Left colon (tissue), 2 donors: Measurements from ENCODE around the gene TECTA. TPM values are rescaled to one million over a fixed set of nuclear protein-coding genes. Genes with fewer than 3 reads are reported as not detected.
"Not testable (repeated sequence)": the region's sequence is repeated elsewhere in the genome, so short reads cannot be mapped to it uniquely, and the experiment has no call there.

Experiments used
- ATAC-seq: fragments of 200-7000 bp; cut with Tn5 transposase; one replicate; pipeline ENCODE4 v1.9.1; 2020; ENCODE audit warnings: mild to moderate bottlenecking, moderate library complexity
- DNase-seq, 2 donors: peaks; one replicate each; pipeline ENCODE4 v3.0.0-alpha.2; 2020
- intact Hi-C, 2 donors: fragments of 100-400 bp; cut with DNase I in 1 of 2; cut with micrococcal nuclease in 1 of 2; formaldehyde crosslinking; loops; one replicate each; pipeline versions ENCODE4 v1.11.2 to v1.14.0; 2022; cut with DNase I, micrococcal nuclease
- total RNA-seq, 2 donors: library from RNA; stranded (reverse); fragmentation: NEBNext Ultra II Directional; extraction: Animal tissue kit (Norgen Biotek cat#: 25700); gene quantifications; one replicate each; pipeline ENCODE4 v1.2.1, GENCODE V29; 2021
- donor health status: DM: no; HTN: no; CAD: no.
- donor health status: DM: yes; HTN: yes; CAD: no.

Gene TECTA
- total RNA-seq, 2 donors from 2014 or later: 0.14 to 0.24 TPM

DNA sequence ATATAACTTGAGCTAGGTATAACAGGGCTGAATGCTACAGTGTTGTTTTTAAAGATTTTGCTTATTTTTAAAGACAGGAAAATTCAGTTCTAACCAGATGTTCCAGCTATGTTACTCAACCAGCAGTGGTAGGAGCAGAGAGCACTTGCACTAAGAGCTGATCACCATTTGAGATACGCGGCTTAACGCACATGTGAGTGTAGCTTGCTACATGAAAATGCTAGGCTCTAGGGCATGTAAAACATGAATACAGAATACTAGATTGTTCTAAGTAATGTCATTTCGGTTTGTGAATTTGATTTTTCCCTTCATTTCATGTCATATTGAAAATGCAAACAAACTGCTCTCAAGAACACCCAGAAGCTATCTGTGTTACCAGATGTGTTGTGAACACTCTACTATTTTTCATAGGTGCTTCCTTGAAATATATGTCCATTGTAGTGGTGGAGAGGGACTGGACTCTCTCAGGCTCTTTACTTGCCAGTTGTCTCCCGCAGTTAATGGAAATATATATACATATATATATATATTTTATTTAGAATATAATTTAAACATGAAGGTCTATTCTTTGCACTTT is 10.8 kb upstream of the TECTA start:
- ATAC-seq (no peak), DNase-seq (no peak)
- intact Hi-C loops: no loop called here

GRCh38 chr11:121091492-121092152 is 9.4 kb upstream of the TECTA start:
- no peak for DNase-seq
- intact Hi-C loops: no loop called here
- no peak for ATAC-seq

- DNase-seq (no peak), ATAC-seq (no peak)
- intact Hi-C loops: no loop called here
Measured at GRCh38 chr11:121095561-121095960, 5.5 kb upstream of the TECTA start.

DNA sequence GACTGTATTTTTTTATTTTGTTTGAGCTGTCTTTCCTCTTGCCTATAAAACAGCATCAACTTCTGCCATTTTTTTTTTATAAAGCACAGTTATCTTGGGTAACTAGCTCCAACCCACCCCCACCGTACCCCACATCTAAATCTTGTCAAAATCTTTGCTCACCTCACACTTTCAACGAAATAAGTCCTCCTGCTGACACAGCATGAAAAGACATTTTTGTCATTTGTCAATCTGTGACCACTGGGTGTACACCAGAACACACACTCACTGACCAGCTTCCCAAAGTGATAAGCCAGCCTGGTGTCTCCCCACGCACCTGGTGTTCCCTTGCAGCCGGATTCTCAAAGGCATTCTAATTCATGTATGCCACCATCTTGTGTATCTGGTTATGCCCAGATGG is 1.7 kb upstream of the TECTA start:
- ATAC-seq (no peak), DNase-seq (no peak)
- intact Hi-C loops: no loop called here

- no peak for ATAC-seq
- no peak for DNase-seq
- intact Hi-C loops: no loop called here
Measured at GRCh38 chr11:121099885-121100284, 1.2 kb upstream of the TECTA start.

DNA sequence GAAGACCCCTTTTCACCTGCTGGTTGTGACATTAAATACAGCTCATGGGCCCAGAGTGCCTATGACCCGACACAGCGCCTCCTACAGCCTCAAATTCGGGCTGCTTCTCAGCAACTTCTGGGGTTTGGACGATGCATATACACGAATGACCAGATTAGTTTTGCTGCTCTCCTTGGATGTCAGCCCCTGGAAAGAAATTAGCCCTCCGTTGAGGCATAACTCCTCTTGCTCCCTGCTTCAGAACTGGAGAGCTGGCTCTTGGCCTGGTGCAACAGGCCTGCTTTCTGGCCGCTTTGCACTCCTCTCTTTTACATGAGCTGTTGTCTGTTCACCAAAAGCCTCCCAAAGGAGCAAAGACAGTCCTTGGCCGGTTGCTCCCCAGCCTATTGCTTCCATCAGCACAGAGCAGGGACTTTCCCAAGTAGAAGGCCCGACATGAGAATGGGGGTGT is 3.3 kb downstream of the TECTA start:
- DNase-seq (no peak), ATAC-seq (no peak)
- intact Hi-C loops: no loop called here

GRCh38 chr11:121105063-121105480 is 4.0 kb downstream of the TECTA start:
- DNase-seq (no peak), ATAC-seq (no peak)
- intact Hi-C loops: no loop called here

DNA sequence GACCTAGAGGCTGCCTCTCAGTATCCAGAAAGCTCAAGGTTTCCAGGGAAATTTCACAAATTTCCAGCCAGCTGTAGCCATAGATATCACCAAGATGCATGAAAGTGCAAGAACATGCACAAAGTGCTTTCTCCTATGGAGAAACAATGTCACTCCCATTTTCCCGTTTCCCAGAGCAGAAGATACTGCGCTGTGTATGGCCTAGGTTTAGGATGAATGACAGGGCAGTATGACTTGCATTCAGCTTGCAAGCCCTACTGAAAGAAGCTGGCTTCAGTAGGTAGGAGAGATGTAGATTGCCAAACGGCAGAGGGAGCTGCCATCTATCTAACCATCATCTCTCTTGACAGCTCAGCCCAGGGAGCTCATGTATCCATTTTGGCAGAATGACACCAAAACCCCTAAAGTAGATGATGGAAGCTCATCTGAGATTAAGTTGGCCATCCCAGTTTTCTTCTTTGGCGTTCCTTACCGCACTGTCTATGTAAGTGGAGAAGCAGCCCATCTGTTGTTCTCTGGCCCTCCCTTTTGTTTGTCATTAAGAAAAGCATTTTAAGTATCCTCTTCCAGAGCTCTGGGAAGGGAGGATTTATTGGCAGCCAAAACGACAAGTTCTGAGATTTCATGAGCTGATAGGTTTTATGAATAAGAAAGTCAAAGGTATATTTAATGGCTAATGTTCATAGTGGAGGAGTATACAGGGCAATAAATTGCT is 4.6 kb downstream of the TECTA start:
- ATAC-seq: no peak
- intact Hi-C loops: no loop called here

DNA sequence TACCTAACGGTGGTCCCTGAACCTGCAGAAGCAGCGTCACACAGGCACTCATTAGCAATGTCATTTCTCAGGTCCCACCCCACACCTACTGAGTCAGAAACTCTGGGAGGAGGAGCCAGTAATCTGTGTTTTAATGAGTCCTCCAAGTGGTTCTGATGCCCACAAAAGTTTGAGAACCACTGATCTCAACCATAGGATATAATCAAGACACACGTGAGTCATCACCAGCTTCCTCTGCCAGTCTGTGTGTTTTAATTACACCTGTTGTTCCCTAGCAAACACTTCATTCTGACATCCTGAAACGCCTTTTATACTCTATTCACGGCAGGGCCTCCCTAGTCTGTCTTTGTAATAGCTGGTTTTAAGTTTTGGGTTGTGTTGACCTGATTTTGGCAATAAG is 5.8 kb downstream of the TECTA start:
- ATAC-seq (no peak), DNase-seq (no peak)
- intact Hi-C loops: no loop called here

More for the DNA sequence above, 4.6 kb downstream of the TECTA start:
- DNase-seq: no peak

GRCh38 chr11:121108413-121108812 is 7.4 kb downstream of the TECTA start:
- intact Hi-C loops: no loop called here
- ATAC-seq: no peak

DNA sequence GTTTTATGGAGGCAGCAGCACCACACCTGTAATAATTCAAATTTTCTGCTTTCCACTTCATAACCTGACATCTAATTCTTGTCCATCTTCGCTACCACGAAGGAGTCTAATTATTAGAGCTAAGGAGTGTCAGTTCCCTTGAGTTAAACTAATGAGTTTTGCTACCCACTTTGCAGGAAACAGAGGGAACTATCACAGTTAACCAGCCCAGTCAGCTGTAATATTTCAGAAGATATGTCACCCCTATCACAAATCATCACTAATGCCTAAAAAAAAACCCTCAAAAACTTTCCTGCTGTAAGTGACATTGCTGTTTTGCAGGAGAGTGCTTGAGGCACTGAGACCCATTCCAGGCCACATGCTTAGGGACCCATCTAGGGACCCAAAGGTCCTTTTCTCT is 8.4 kb downstream of the TECTA start:
- ATAC-seq (no peak), DNase-seq (no peak)
- intact Hi-C loops: no loop called here

More at GRCh38 chr11:121108413-121108812, 7.4 kb downstream of the TECTA start:
- DNase-seq: no peak

GRCh38 chr11:121109916-121110586 is 9.0 kb downstream of the TECTA start:
- intact Hi-C loops: no loop called here
- ATAC-seq (no peak), DNase-seq (no peak)

DNA sequence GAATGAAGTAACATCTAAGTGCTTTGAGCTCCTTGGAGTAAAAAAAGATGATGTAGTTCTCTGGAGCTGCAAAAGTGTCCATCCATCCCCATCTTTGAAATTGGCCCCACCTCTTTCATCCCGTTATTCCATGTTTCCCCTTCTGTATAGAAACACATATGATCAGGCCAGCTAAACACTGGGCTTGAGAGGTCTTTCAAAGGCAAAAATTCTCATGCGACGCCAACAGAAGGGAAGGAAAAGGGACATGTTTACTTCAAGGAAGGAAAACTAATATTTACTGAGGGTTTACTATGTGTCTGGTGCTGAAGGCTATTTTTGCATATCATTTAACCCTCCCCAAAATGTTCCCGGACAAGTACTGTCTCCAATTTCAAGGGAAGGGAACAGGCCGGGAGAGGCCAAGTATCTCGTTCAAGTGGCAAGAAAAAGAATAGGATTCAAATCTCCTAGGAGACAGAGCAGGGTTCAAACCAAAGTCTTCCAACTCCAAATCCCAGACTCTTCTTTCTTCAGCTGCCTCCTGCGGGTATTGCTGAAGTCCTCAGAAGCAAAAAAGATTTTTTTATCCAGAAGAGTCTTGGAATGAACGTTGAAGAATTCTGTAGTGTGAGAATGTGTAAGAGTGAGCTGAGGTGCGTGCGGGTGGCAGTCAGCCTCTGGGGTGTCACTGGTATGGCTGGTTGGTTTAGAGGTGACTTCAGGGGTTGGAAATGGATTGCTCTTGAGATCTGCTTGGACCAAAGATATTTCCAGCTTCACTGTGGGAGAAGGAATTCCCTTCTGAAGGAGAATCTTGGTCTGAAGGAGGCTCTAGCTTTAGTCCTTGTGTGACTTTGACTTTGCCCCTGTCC is 10.1 kb downstream of the TECTA start:
- no peak for ATAC-seq
- DNase-seq: no peak
- intact Hi-C loops: no loop called here

DNA sequence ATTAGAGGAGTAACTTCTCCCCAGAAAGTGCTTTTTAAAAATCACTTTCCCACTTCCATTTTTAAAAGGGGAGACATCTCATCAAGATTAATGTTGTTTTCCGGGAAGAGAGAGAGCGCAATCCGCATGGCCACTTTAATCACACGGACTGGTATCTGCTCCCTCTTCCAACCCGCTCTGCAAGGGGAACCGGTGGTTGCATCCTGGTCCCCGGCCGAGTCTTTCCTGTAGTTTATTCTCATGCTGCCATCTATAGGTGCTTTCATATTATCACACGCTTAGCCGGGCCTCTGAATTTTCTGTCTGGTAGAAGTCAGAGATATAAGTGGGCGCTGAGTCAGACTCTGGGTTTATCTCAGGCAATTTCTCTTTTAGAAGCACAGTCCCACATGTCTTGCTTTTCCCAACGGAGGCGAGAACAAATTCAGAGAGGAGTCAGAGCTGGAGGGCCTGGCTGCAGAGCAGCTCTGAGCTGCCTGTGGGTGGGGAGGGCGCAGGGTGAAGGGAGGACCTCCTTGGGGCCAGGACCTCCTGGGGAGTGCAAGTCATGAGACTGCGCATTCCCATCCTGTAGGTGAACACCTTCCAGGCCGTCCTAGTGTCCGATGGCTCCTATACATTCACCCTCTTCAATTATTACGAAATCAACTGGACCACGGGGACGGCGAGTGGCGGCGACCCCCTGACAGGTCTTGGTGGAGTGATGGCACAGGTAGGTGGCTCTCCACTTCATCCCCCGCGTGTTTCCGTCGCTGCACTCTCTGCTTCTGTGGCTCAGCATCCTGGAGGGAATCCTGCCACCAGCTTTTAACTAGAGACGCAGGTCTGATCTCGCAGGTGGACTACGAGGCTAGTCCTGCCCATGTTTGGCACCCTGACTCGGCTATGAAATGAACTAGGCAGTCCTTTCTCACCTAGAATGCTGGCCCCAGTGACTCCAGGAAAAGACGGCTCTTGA is 11.7 kb downstream of the TECTA start:
- intact Hi-C loops: no loop called here
- DNase-seq (peak; percentile 34 to 49), ATAC-seq (peak; percentile 78)

DNA sequence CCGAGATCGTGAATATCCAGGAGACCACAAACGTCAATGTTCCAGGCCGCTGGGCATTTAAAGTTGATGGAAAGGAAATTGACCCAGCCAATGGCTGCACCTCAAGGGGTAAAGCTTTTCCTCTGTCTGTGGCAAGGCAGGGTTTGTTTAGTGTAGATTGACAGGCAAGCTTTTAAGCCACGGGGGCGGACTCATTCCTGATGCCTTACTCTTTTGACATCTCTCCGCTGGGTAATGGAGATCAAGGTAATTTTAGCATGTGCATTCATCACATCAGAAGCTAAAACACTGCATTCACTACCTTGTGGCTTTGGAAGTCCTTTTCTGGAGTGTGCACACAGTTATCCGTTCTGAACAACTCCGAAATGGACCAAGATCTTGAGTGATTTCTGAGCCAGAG is 12.6 kb downstream of the TECTA start:
- no peak for DNase-seq
- no peak for ATAC-seq
- intact Hi-C loops: no loop called here

- intact Hi-C loops, DNase-seq, ATAC-seq: not testable (repeated sequence)
Measured at GRCh38 chr11:121115024-121115423, 14.0 kb downstream of the TECTA start.

- ATAC-seq: no peak
- intact Hi-C loops: no loop called here
- no peak for DNase-seq
Measured at GRCh38 chr11:121117788-121118187, 16.7 kb downstream of the TECTA start.

- ATAC-seq (no peak), DNase-seq (no peak)
- intact Hi-C loops: no loop called here
Measured at GRCh38 chr11:121119440-121119839, 18.4 kb downstream of the TECTA start.
